WTC11 (cell line): ENCODE data around the gene ESRP2.

Source experiments
- CREB1 ChIP-seq: sonication (generic); formaldehyde crosslinking; IDR thresholded peaks from 2 replicates; pipeline ENCODE4 v1.8.0; 2023; ENCODE audit warnings: mild to moderate bottlenecking, missing genetic modification reagents
- CREM ChIP-seq: sonication (generic); formaldehyde crosslinking; IDR thresholded peaks from 2 replicates; pipeline ENCODE4 v1.8.1; 2022; ENCODE audit warnings: mild to moderate bottlenecking, missing genetic modification reagents, moderate library complexity
- CTCF ChIP-seq: fragments of 200-600 bp; IDR thresholded peaks from 2 replicates; pipeline ENCODE4 v1.8.0; 2022; ENCODE audit warnings: antibody characterized with exemption
- E2F5 ChIP-seq: sonication (generic); formaldehyde crosslinking; IDR thresholded peaks from 2 replicates; pipeline ENCODE4 v1.8.1; 2022; ENCODE audit warnings: mild to moderate bottlenecking, moderate library complexity, missing genetic modification reagents
- ESRRA ChIP-seq: sonication (generic); formaldehyde crosslinking; IDR thresholded peaks from 2 replicates; pipeline ENCODE4 v1.8.1; 2022; ENCODE audit warnings: mild to moderate bottlenecking, missing genetic modification reagents, borderline replicate concordance
- FOXJ3 ChIP-seq: sonication (generic); formaldehyde crosslinking; IDR thresholded peaks from 2 replicates; pipeline ENCODE4 v1.9.0; 2021; ENCODE audit warnings: missing genetic modification reagents, mild to moderate bottlenecking, borderline replicate concordance
- JUN ChIP-seq: sonication (generic); formaldehyde crosslinking; IDR thresholded peaks from 2 replicates; pipeline ENCODE4 v1.8.0; 2023; ENCODE audit warnings: mild to moderate bottlenecking, missing genetic modification reagents
- NFATC4 ChIP-seq: fragments of 250-450 bp; sonication (Bioruptor Pico); IDR thresholded peaks from 2 replicates; pipeline ENCODE4 v1.9.0; 2021; ENCODE audit warnings: mild to moderate bottlenecking
- TEAD4 ChIP-seq: sonication (generic); formaldehyde crosslinking; IDR thresholded peaks from 2 replicates; pipeline ENCODE4 v1.8.0; 2022; ENCODE audit warnings: mild to moderate bottlenecking, missing genetic modification reagents
- ZNF232 ChIP-seq: sonication (generic); formaldehyde crosslinking; IDR thresholded peaks from 2 replicates; pipeline ENCODE4 v1.8.0; 2022; ENCODE audit warnings: mild to moderate bottlenecking, missing genetic modification reagents
- ZNF317 ChIP-seq: sonication (generic); formaldehyde crosslinking; IDR thresholded peaks from 2 replicates; pipeline ENCODE4 v1.8.1; 2023; ENCODE audit warnings: low read depth, mild to moderate bottlenecking, moderate library complexity, missing genetic modification reagents, borderline replicate concordance
- TF ChIP-seq, protein P1 (sequence below): sonication (generic); formaldehyde crosslinking; IDR thresholded peaks from 2 replicates; pipeline ENCODE4 v1.8.0; 2022; ENCODE audit warnings: mild to moderate bottlenecking, missing genetic modification reagents
- TF ChIP-seq, protein P2 (sequence below): fragments of 250-450 bp; sonication (Bioruptor Pico); IDR thresholded peaks from 2 replicates; pipeline ENCODE4 v2.1.2; 2022; ENCODE audit warnings: mild to moderate bottlenecking, moderate library complexity

- TF ChIP-seq, protein P1, sequence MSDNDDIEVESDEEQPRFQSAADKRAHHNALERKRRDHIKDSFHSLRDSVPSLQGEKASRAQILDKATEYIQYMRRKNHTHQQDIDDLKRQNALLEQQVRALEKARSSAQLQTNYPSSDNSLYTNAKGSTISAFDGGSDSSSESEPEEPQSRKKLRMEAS (CRISPR knock-in tag) = no peak
- TF ChIP-seq ESRRA (CRISPR knock-in tag) = no peak
- no peak for TF ChIP-seq JUN
- no peak for TF ChIP-seq ZNF317
- no peak for TF ChIP-seq CREM (CRISPR knock-in tag)
- no peak for TF ChIP-seq E2F5
- TF ChIP-seq CTCF = no peak
- no peak for TF ChIP-seq TEAD4
- TF ChIP-seq CREB1 (CRISPR knock-in tag) = no peak
- TF ChIP-seq FOXJ3 = no peak
- TF ChIP-seq, protein P2, sequence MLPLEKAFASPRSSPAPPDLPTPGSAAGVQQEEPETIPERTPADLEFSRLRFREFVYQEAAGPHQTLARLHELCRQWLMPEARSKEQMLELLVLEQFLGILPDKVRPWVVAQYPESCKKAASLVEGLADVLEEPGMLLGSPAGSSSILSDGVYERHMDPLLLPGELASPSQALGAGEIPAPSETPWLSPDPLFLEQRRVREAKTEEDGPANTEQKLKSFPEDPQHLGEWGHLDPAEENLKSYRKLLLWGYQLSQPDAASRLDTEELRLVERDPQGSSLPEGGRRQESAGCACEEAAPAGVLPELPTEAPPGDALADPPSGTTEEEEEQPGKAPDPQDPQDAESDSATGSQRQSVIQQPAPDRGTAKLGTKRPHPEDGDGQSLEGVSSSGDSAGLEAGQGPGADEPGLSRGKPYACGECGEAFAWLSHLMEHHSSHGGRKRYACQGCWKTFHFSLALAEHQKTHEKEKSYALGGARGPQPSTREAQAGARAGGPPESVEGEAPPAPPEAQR (CRISPR knock-in tag) = no peak
- no peak for TF ChIP-seq NFATC4 (CRISPR knock-in tag)
- no peak for TF ChIP-seq ZNF232 (CRISPR knock-in tag)
Observed at GRCh38 chr16:68187505-68187904, 48.4 kb downstream of the ESRP2 start.
